CD1c-positive myeloid dendritic cell (primary cell): ENCODE measurements around the gene METTL16.
A peak's percentile ranks its signal among the peaks of the same experiment; 100 is the strongest.

ENCODE experiments used
- DNase-seq: peaks from one replicate; pipeline ENCODE4 v3.0.0-alpha.2; 2016; ENCODE audit errors: extremely low spot score

The METTL16 gene

GRCh38 chr17:2415081-2415480 is 96.6 kb downstream of the METTL16 start:
- no peak for DNase-seq

- peak; percentile 77 for DNase-seq
Measured at GRCh38 chr17:2414446-2415064, 97.1 kb downstream of the METTL16 start.

GRCh38 chr17:2412561-2413021 is 99.1 kb downstream of the METTL16 start:
- no peak for DNase-seq

- no peak for DNase-seq
Measured at GRCh38 chr17:2410951-2411350, 100.7 kb downstream of the METTL16 start.

GRCh38 chr17:2406903-2407790 is 104.5 kb downstream of the METTL16 start:
- DNase-seq = peak; percentile 94

GRCh38 chr17:2406271-2406902 is 105.3 kb downstream of the METTL16 start:
- DNase-seq = peak; percentile 58

GRCh38 chr17:2405247-2405926 is 106.3 kb downstream of the METTL16 start:
- DNase-seq = peak; percentile 72

GRCh38 chr17:2403044-2403443 is 108.6 kb downstream of the METTL16 start:
- DNase-seq = no peak

- no peak for DNase-seq
Measured at GRCh38 chr17:2402544-2402943, 109.1 kb downstream of the METTL16 start.

- peak; percentile 99 for DNase-seq
Measured at GRCh38 chr17:2401426-2402221, 110.1 kb downstream of the METTL16 start.

GRCh38 chr17:2400877-2401425 is 110.7 kb downstream of the METTL16 start, which contains the start of gene MNT:
TSS of gene MNT (minus strand) at chr17:2401060. CDS start at chr17:2400712, 348 bp downstream.
- peak; percentile 98 for DNase-seq

- peak; percentile 92 for DNase-seq
Measured at GRCh38 chr17:2400474-2400866, 111.2 kb downstream of the METTL16 start.

GRCh38 chr17:2399572-2400473 is 111.9 kb downstream of the METTL16 start:
- DNase-seq = peak; percentile 98

- peak; percentile 85 for DNase-seq
Measured at GRCh38 chr17:2398655-2399571, 112.8 kb downstream of the METTL16 start.

- DNase-seq = no peak
Measured at GRCh38 chr17:2398182-2398581, 113.5 kb downstream of the METTL16 start.

- peak; percentile 15 for DNase-seq
Measured at GRCh38 chr17:2397247-2398171, 114.2 kb downstream of the METTL16 start.

- peak; percentile 93 for DNase-seq
Measured at GRCh38 chr17:2396568-2397246, 115.0 kb downstream of the METTL16 start.
